ENCODE measurements around the gene CAPN9.

GRCh38 chr1:230759369-230760065 is 12.3 kb downstream of the CAPN9 start:
- peak; percentile 50 for TF ChIP-seq SPI1 (IDR thresholded peaks at IDR 0.05; ENCODE audit: low read depth, low read length)
- TF ChIP-seq POLR2A (IDR thresholded peaks at IDR 0.05; ENCODE audit: low read depth, low read length), result no peak
- TF ChIP-seq PAX5 (IDR thresholded peaks at IDR 0.05; ENCODE audit: insufficient read depth, low read length, severe bottlenecking), result no peak

All from GM12891 (cell line).